ENCODE data around the gene SLC35E4.

GRCh38 chr22:30671071-30671470 is 35.5 kb downstream of the SLC35E4 start:
- TF ChIP-seq, protein P1, sequence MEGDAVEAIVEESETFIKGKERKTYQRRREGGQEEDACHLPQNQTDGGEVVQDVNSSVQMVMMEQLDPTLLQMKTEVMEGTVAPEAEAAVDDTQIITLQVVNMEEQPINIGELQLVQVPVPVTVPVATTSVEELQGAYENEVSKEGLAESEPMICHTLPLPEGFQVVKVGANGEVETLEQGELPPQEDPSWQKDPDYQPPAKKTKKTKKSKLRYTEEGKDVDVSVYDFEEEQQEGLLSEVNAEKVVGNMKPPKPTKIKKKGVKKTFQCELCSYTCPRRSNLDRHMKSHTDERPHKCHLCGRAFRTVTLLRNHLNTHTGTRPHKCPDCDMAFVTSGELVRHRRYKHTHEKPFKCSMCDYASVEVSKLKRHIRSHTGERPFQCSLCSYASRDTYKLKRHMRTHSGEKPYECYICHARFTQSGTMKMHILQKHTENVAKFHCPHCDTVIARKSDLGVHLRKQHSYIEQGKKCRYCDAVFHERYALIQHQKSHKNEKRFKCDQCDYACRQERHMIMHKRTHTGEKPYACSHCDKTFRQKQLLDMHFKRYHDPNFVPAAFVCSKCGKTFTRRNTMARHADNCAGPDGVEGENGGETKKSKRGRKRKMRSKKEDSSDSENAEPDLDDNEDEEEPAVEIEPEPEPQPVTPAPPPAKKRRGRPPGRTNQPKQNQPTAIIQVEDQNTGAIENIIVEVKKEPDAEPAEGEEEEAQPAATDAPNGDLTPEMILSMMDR (IDR thresholded peaks at IDR 0.05; ENCODE audit: low read length) = no peak
- TF ChIP-seq EZH2 (IDR thresholded peaks at IDR 0.05; ENCODE audit: borderline replicate concordance, low read length) = no peak
